ENCODE results near the gene CAMP. TPM values are rescaled to one million over a fixed set of nuclear protein-coding genes. Genes with fewer than 3 reads are reported as not detected.

CAMP gene
- total and polyA plus RNA-seq, 8 donors = 0.87 to 1.4 (median 0.92) TPM; not detected in 5

DNA sequence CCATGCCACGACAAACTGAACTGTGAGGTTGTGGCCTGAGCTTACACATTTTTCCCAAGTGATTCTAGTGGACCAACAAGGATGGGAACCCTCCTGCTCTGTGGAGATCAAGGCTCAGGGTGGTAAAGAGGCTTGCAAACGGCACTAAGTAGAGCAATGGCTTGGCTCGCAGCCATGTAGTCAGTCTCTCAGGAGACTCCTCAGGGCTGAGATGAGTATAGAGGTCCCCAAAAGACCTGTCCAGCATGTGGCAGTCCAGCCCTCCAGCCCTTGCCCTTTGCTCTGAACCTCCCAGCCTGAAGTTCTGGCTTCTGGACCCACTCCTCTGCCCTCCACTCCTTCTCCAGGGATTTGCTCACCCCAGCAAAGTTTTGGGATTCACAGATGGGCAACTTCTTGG, 8.3 kb upstream of the CAMP start:
- Histone ChIP-seq H3K9me3 (no peaks in the 10 kb centered on the region), H3K4me3 (no peak overlapping the region), H3K4me1 (peaks cover 21 to 31% (median 24%) of the 10 kb centered on the region in 4 donors), H3K27me3 (no peaks in the 10 kb centered on the region), H3K27ac (peak overlapping the region in 4 of 5 donors; percentile 65 to 83 (median 76)), H3K36me3 (no peaks in the 10 kb centered on the region)
- peak; percentile 23 to 40 for DNase-seq
- intact Hi-C loops (cut with DNase I; ENCODE audit: low total_unique reads) = no loop called here
- no peak for TF ChIP-seq EP300 (IDR thresholded peaks at IDR 0.05)
- TF ChIP-seq POLR2A (IDR thresholded peaks at IDR 0.05) = no peak
- TF ChIP-seq, protein P1, sequence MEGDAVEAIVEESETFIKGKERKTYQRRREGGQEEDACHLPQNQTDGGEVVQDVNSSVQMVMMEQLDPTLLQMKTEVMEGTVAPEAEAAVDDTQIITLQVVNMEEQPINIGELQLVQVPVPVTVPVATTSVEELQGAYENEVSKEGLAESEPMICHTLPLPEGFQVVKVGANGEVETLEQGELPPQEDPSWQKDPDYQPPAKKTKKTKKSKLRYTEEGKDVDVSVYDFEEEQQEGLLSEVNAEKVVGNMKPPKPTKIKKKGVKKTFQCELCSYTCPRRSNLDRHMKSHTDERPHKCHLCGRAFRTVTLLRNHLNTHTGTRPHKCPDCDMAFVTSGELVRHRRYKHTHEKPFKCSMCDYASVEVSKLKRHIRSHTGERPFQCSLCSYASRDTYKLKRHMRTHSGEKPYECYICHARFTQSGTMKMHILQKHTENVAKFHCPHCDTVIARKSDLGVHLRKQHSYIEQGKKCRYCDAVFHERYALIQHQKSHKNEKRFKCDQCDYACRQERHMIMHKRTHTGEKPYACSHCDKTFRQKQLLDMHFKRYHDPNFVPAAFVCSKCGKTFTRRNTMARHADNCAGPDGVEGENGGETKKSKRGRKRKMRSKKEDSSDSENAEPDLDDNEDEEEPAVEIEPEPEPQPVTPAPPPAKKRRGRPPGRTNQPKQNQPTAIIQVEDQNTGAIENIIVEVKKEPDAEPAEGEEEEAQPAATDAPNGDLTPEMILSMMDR (IDR thresholded peaks at IDR 0.05) = no peak
- TF ChIP-seq POLR2AphosphoS5 (IDR thresholded peaks at IDR 0.05) = no peak
- WGBS, 5 donors = 53 to 68% (median 55%) methylated on average over 3 of the region's 3 CpGs

DNA sequence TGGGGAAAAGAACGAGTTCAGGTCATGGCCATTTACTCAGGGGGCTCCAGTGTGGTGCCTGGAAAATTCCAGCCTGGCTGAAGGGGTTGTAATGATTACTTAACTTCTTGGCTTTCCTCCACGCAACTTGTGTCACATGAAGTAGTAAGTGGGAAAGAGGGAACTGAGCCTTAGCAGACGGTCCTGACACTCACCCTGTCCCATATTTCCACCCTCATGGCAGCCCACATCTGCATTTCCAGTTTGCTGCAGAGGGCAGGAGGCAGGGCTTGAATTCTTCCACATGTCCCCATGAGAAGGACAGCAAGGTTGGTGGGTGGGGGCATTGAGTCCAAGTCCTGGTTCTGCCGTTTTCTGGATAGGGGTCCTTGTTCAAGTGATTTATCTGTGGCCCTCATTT, 7.8 kb upstream of the CAMP start:
- WGBS, 5 donors = 14 to 26% (median 21%) methylated on average over 4 of the region's 4 CpGs
- TF ChIP-seq EP300 (IDR thresholded peaks at IDR 0.05) (no peak), POLR2AphosphoS5 (IDR thresholded peaks at IDR 0.05) (peak in 2 of 3 donors; percentile 30 to 40)
- Histone ChIP-seq H3K4me1 (peaks cover 21 to 31% (median 24%) of the 10 kb centered on the region in 4 donors), H3K9me3 (no peaks in the 10 kb centered on the region), H3K4me3 (no peak overlapping the region), H3K27ac (peak overlapping the region; percentile 52 to 83 (median 72)), H3K36me3 (no peaks in the 10 kb centered on the region), H3K27me3 (no peaks in the 10 kb centered on the region)
- intact Hi-C loops (cut with DNase I; ENCODE audit: low total_unique reads) = no loop called here
- DNase-seq = peak; percentile 33 to 80

DNA sequence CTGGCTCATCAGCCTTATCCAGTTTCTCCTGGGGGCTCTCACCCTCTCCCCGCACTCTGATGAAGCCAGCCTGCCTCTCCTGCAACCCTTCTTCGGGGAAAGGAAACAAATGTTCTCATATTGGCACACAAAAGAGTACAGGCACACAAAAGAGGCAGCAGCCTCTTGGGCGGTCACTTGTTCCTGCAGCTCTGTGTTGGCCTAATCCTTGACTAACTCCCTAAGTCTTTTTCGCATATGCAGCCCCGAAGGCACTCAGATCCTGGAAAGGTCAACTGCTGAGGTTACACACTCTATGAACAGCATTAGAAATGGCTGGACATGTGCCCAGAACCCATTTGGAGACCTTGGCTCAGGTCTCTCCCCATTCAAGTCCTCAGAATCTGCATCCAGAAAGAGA, 7.4 kb upstream of the CAMP start:
- Histone ChIP-seq H3K27ac (peak overlapping the region; percentile 52 to 83 (median 72)), H3K4me1 (peaks cover 21 to 31% (median 24%) of the 10 kb centered on the region in 4 donors), H3K9me3 (no peaks in the 10 kb centered on the region), H3K27me3 (no peaks in the 10 kb centered on the region), H3K4me3 (no peak overlapping the region), H3K36me3 (no peaks in the 10 kb centered on the region)
- TF ChIP-seq POLR2AphosphoS5 (IDR thresholded peaks at IDR 0.05) (peak; percentile 6 to 44 (median 26)), EP300 (IDR thresholded peaks at IDR 0.05) (no peak)
- TF ChIP-seq, protein P1 (IDR thresholded peaks at IDR 0.05) = no peak
- WGBS, 5 donors = 13 to 37% (median 22%) methylated on average over 4 to 5 of the region's 5 CpGs
- intact Hi-C loops (cut with DNase I; ENCODE audit: low total_unique reads) = no loop called here
- peak; percentile 57 to 75 for DNase-seq

DNA sequence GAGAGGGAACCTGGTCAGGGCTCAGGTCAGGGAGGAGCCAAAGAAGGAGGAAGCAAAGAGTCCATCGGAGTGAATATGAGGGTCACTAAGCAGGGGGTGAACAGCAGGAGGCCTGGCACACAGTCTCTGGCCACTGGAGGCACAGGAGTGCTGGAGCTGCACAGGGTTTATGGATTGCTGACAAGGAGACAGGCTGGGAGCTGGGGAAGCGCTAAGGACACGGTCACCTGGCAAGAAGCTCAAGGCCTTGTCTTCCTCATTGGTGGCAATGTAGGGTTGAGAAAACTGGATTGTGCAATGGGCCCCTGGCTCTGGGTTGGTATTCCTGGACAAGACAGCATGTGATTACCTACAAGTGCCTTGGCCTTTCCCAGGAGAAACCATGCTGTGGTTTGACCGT, 5.8 kb upstream of the CAMP start:
- Histone ChIP-seq H3K9me3 (no peaks in the 10 kb centered on the region), H3K27ac (no peak overlapping the region), H3K4me3 (no peak overlapping the region), H3K27me3 (no peaks in the 10 kb centered on the region), H3K4me1 (peaks cover 21 to 31% (median 24%) of the 10 kb centered on the region in 4 donors), H3K36me3 (no peaks in the 10 kb centered on the region)
- intact Hi-C loops (cut with DNase I; ENCODE audit: low total_unique reads) = no loop called here
- WGBS, 5 donors = 85 to 92% (median 91%) methylated on average over 4 of the region's 4 CpGs
- TF ChIP-seq, protein P1 (IDR thresholded peaks at IDR 0.05) = no peak
- TF ChIP-seq POLR2A (IDR thresholded peaks at IDR 0.05) (no peak), POLR2AphosphoS5 (IDR thresholded peaks at IDR 0.05) (no peak), EP300 (IDR thresholded peaks at IDR 0.05) (no peak)
- no peak for DNase-seq

DNA sequence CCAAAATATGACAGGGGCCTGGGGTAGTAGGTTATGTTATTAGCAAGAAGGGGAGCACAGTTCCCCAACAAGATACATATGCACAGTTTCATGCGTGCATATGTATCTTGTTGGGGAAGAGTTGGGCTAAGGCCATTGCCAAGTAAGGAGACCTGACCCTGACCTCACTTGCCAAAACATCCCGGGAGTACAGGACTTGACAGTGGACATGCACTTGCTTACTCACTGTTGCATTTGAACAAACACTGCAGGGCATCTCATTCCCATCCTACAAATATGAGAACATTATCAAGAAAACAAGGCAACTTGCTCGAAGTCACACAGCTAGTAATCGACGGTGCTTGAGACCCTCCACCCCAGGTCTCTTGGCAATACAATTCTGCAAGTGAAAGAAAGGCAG, 4.8 kb upstream of the CAMP start:
- intact Hi-C loops (cut with DNase I; ENCODE audit: low total_unique reads) = no loop called here
- TF ChIP-seq POLR2AphosphoS5 (IDR thresholded peaks at IDR 0.05) = no peak
- TF ChIP-seq, protein P1 (IDR thresholded peaks at IDR 0.05) = no peak
- WGBS, 5 donors = 85 to 97% (median 91%) methylated on average over 5 of the region's 5 CpGs

More for the DNA sequence above, 4.8 kb upstream of the CAMP start:
- H3K9me3 ChIP-seq = no peaks in the 10 kb centered on the region
- no peak for DNase-seq
- H3K27me3 ChIP-seq = no peaks in the 10 kb centered on the region
- H3K4me3 ChIP-seq = no peak overlapping the region
- peaks cover 21 to 31% (median 24%) of the 10 kb centered on the region in 4 donors for H3K4me1 ChIP-seq
- no peak overlapping the region for H3K27ac ChIP-seq
- no peaks in the 10 kb centered on the region for H3K36me3 ChIP-seq
